ENCODE results near the gene FMNL3. TPM values are rescaled to one million over a fixed set of nuclear protein-coding genes. Genes with fewer than 3 reads are reported as not detected.
A peak's percentile ranks its signal among the peaks of the same experiment; 100 is the strongest.

FMNL3 gene
- total and polyA plus RNA-seq, 2 experiments from 2014 or later: 8.7 to 32.6 TPM

DNA sequence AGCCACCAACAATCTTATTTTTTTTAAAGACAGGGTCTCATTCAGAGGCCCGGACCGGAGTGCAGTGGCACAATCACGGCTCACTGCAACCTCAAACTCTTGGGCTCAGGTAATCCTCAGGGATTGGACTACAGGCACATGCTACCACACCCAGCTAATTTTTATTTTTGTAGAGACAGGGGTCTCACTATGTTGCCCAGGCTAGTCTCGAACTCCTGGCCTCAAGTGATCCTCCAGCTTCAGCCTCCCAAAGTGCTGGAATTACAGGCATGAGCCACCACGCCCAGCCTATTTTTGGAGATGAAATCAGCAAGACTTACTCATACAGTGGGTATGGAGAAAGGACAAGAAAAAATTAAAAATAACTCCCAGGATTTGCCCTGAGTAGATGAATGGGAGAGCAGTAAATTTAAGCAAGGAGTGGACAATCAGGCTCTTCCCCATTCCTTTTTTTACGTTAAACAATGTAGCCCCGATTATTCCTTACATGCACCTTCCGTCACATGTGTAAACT is 13.2 kb downstream of the FMNL3 start:
- ATAC-seq (no peak), DNase-seq (ENCODE audit: low spot score) (no peak)
- H3K4me1 Mint-ChIP-seq: peaks cover 59% of the 10 kb centered on the region
- no peak overlapping the region for H3K4me3 Mint-ChIP-seq
- Histone ChIP-seq H3K79me2 (replicated peaks; ENCODE audit: insufficient read depth) (peaks cover 78% of the 10 kb centered on the region), H4K20me1 (replicated peaks; ENCODE audit: insufficient read depth) (0 out of 2 replicates have a peak, but pooled peaks cover 4% of the 10 kb centered on the region), H3K36me3 (ENCODE audit: insufficient read depth) (no peaks in the 10 kb centered on the region), H2AFZ (no peak overlapping the region), H3K4me1 (ENCODE audit: insufficient read depth) (peaks cover 61% of the 10 kb centered on the region), H3K27ac (ENCODE audit: low read depth) (peak overlapping the region; percentile 92), H3K27me3 (ENCODE audit: insufficient read depth) (no peaks in the 10 kb centered on the region), H3K9me2 (ENCODE audit: insufficient read depth) (no peaks in the 10 kb centered on the region), H3K4me2 (no peak overlapping the region), H3F3A (replicated peaks; ENCODE audit: low read depth) (0 out of 2 replicates have a peak, but pooled peaks cover 3% of the 10 kb centered on the region), H3K4me3 (no peak overlapping the region)
- H3K9me3 Mint-ChIP-seq: no peaks in the 10 kb centered on the region; the same call in 2 of the 3 replicates
- TF ChIP-seq, protein P1, sequence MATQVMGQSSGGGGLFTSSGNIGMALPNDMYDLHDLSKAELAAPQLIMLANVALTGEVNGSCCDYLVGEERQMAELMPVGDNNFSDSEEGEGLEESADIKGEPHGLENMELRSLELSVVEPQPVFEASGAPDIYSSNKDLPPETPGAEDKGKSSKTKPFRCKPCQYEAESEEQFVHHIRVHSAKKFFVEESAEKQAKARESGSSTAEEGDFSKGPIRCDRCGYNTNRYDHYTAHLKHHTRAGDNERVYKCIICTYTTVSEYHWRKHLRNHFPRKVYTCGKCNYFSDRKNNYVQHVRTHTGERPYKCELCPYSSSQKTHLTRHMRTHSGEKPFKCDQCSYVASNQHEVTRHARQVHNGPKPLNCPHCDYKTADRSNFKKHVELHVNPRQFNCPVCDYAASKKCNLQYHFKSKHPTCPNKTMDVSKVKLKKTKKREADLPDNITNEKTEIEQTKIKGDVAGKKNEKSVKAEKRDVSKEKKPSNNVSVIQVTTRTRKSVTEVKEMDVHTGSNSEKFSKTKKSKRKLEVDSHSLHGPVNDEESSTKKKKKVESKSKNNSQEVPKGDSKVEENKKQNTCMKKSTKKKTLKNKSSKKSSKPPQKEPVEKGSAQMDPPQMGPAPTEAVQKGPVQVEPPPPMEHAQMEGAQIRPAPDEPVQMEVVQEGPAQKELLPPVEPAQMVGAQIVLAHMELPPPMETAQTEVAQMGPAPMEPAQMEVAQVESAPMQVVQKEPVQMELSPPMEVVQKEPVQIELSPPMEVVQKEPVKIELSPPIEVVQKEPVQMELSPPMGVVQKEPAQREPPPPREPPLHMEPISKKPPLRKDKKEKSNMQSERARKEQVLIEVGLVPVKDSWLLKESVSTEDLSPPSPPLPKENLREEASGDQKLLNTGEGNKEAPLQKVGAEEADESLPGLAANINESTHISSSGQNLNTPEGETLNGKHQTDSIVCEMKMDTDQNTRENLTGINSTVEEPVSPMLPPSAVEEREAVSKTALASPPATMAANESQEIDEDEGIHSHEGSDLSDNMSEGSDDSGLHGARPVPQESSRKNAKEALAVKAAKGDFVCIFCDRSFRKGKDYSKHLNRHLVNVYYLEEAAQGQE (IDR thresholded peaks at IDR 0.05; ENCODE audit: unreplicated experiment): no peak
- no peak for TF ChIP-seq NANOG (IDR thresholded peaks at IDR 0.05; ENCODE audit: borderline replicate concordance)
- TF ChIP-seq ZNF331 (CRISPR knock-in tag; IDR thresholded peaks at IDR 0.05; ENCODE audit: low read depth): no peak
- no peak for TF ChIP-seq ZNF114 (CRISPR knock-in tag; IDR thresholded peaks at IDR 0.05)
- TF ChIP-seq STAT1 (IDR thresholded peaks at IDR 0.05; ENCODE audit: unreplicated experiment): no peak
- TF ChIP-seq EZH2phosphoT487 (IDR thresholded peaks at IDR 0.05; ENCODE audit: unreplicated experiment): no peak
- no peak overlapping the region for H3K27ac Mint-ChIP-seq
- H3K27me3 Mint-ChIP-seq (ENCODE audit: insufficient read depth, low read depth, poor library complexity): peaks cover 3% of the 10 kb centered on the region
- peaks cover 5% of the 10 kb centered on the region for H3K36me3 Mint-ChIP-seq (ENCODE audit: low read depth)

DNA sequence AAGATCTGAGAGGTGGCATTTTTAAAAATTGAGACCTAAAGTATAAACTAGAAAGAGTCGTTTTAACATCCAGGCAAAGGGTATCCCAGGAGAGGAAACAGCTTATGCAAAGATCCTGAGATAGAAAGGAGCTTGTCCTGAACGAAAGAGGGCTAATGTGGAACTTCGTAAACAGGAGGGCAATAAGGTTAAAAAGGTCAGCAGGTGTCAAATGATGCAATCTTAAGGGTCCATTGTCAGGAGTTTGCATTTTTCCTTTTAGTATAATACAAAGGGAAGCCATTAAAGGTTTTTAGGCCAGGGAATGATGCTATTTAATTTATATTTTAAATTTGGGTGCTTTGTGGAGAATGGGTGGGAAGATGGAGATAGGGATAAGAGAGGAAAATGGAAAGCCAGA is 14.4 kb downstream of the FMNL3 start:
- Mint-ChIP-seq H3K27me3 (ENCODE audit: insufficient read depth, low read depth, poor library complexity) (peaks cover 1% of the 10 kb centered on the region), H3K27ac (peak overlapping the region; percentile 86), H3K4me1 (peaks cover 54% of the 10 kb centered on the region), H3K4me3 (no peak overlapping the region; the same call in 2 of the 3 replicates), H3K9me3 (no peaks in the 10 kb centered on the region; the same call in 2 of the 3 replicates), H3K36me3 (ENCODE audit: low read depth) (peaks cover 5% of the 10 kb centered on the region)
- no peaks in the 10 kb centered on the region for H3K36me3 ChIP-seq (ENCODE audit: insufficient read depth)
- peaks cover 60% of the 10 kb centered on the region for H3K4me1 ChIP-seq (ENCODE audit: insufficient read depth)
- TF ChIP-seq NANOG (IDR thresholded peaks at IDR 0.05; ENCODE audit: borderline replicate concordance): 0 out of 2 replicates have a peak, but pooled peaks have one; percentile 32
- TF ChIP-seq, protein P2, sequence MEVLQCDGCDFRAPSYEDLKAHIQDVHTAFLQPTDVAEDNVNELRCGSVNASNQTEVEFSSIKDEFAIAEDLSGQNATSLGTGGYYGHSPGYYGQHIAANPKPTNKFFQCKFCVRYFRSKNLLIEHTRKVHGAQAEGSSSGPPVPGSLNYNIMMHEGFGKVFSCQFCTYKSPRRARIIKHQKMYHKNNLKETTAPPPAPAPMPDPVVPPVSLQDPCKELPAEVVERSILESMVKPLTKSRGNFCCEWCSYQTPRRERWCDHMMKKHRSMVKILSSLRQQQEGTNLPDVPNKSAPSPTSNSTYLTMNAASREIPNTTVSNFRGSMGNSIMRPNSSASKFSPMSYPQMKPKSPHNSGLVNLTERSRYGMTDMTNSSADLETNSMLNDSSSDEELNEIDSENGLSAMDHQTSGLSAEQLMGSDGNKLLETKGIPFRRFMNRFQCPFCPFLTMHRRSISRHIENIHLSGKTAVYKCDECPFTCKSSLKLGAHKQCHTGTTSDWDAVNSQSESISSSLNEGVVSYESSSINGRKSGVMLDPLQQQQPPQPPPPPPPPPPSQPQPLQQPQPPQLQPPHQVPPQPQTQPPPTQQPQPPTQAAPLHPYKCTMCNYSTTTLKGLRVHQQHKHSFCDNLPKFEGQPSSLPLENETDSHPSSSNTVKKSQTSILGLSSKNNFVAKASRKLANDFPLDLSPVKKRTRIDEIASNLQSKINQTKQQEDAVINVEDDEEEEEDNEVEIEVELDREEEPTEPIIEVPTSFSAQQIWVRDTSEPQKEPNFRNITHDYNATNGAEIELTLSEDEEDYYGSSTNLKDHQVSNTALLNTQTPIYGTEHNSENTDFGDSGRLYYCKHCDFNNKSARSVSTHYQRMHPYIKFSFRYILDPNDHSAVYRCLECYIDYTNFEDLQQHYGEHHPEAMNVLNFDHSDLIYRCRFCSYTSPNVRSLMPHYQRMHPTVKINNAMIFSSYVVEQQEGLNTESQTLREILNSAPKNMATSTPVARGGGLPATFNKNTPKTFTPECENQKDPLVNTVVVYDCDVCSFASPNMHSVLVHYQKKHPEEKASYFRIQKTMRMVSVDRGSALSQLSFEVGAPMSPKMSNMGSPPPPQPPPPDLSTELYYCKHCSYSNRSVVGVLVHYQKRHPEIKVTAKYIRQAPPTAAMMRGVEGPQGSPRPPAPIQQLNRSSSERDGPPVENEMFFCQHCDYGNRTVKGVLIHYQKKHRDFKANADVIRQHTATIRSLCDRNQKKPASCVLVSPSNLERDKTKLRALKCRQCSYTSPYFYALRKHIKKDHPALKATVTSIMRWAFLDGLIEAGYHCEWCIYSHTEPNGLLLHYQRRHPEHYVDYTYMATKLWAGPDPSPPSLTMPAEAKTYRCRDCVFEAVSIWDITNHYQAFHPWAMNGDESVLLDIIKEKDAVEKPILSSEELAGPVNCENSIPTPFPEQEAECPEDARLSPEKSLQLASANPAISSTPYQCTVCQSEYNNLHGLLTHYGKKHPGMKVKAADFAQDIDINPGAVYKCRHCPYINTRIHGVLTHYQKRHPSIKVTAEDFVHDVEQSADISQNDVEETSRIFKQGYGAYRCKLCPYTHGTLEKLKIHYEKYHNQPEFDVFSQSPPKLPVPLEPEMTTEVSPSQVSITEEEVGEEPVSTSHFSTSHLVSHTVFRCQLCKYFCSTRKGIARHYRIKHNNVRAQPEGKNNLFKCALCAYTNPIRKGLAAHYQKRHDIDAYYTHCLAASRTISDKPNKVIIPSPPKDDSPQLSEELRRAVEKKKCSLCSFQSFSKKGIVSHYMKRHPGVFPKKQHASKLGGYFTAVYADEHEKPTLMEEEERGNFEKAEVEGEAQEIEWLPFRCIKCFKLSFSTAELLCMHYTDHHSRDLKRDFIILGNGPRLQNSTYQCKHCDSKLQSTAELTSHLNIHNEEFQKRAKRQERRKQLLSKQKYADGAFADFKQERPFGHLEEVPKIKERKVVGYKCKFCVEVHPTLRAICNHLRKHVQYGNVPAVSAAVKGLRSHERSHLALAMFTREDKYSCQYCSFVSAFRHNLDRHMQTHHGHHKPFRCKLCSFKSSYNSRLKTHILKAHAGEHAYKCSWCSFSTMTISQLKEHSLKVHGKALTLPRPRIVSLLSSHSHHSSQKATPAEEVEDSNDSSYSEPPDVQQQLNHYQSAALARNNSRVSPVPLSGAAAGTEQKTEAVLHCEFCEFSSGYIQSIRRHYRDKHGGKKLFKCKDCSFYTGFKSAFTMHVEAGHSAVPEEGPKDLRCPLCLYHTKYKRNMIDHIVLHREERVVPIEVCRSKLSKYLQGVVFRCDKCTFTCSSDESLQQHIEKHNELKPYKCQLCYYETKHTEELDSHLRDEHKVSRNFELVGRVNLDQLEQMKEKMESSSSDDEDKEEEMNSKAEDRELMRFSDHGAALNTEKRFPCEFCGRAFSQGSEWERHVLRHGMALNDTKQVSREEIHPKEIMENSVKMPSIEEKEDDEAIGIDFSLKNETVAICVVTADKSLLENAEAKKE (CRISPR knock-in tag; IDR thresholded peaks at IDR 0.05): no peak
- no peak for TF ChIP-seq EZH2phosphoT487 (IDR thresholded peaks at IDR 0.05; ENCODE audit: unreplicated experiment)
- TF ChIP-seq, protein P3, sequence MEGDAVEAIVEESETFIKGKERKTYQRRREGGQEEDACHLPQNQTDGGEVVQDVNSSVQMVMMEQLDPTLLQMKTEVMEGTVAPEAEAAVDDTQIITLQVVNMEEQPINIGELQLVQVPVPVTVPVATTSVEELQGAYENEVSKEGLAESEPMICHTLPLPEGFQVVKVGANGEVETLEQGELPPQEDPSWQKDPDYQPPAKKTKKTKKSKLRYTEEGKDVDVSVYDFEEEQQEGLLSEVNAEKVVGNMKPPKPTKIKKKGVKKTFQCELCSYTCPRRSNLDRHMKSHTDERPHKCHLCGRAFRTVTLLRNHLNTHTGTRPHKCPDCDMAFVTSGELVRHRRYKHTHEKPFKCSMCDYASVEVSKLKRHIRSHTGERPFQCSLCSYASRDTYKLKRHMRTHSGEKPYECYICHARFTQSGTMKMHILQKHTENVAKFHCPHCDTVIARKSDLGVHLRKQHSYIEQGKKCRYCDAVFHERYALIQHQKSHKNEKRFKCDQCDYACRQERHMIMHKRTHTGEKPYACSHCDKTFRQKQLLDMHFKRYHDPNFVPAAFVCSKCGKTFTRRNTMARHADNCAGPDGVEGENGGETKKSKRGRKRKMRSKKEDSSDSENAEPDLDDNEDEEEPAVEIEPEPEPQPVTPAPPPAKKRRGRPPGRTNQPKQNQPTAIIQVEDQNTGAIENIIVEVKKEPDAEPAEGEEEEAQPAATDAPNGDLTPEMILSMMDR (conservative IDR thresholded peaks at IDR 0.05; ENCODE audit: low read depth in 2 of 2): no peak
- no peak for TF ChIP-seq ZNF114 (CRISPR knock-in tag; IDR thresholded peaks at IDR 0.05)
- TF ChIP-seq CREB1 (CRISPR knock-in tag; IDR thresholded peaks at IDR 0.05; ENCODE audit: low read depth): no peak
- no peak for TF ChIP-seq STAT1 (IDR thresholded peaks at IDR 0.05; ENCODE audit: unreplicated experiment)
- H3K79me2 ChIP-seq (replicated peaks; ENCODE audit: insufficient read depth): peaks cover 86% of the 10 kb centered on the region
- DNase-seq (ENCODE audit: low spot score) (peak; percentile 73), ATAC-seq (peak; percentile 22; the same call in 2 of the 3 replicates)
- peak overlapping the region; percentile 92 for H3K27ac ChIP-seq (ENCODE audit: low read depth)
- no peaks in the 10 kb centered on the region for H3K9me2 ChIP-seq (ENCODE audit: insufficient read depth)
- 0 out of 2 replicates have a peak, but pooled peaks cover under 1% of the 10 kb centered on the region for H3F3A ChIP-seq (replicated peaks; ENCODE audit: low read depth)
- no peak overlapping the region for H3K4me3 ChIP-seq
- H3K4me2 ChIP-seq: peak overlapping the region; percentile 26
- no peaks in the 10 kb centered on the region for H3K27me3 ChIP-seq (ENCODE audit: insufficient read depth)
- H2AFZ ChIP-seq: no peak overlapping the region
- H4K20me1 ChIP-seq (replicated peaks; ENCODE audit: insufficient read depth): 0 out of 2 replicates have a peak, but pooled peaks cover 4% of the 10 kb centered on the region
